ENCODE results near the gene MMP15.
"Not testable (repeated sequence)": the region's sequence is repeated elsewhere in the genome, so short reads cannot be mapped to it uniquely, and the experiment has no call there.

Gene MMP15

DNA sequence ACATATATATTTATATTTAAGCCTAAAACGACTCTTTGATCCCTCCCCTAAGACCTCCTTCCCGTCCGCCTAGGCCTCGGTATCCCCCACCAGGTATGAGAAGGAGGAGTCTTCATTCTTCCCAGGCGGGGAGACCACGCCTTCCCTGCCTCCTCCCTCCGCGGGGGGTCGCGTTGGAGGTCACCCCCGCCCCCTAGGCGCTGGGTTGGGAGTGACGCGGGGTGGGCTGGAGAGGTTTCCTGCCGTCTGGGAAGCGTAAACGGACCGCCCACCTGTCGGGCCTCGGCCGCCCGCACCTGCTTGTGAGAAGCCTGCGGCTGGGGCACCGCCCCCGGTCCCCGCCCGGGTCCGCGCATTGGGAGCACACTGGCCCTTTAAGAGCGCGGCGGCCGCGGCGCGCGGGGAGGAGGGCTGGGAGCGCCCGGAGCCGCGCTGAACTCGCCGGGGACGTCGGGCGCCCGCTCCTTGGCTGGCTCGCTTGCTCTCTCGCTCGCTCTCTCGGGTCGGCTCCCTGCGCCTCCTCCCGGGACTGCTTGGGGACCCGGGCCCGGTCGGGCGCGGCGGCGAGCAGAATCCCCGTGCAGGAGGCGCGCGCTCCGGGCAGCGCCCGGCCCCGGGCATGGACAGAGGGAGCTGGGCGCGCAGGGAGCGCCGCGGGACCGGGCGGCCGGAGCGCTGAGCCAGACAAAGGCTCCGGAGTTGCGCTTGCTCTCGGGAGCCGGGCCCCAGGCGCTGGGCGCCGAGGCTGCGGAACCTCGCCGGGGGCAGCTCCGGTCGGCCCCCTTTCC is at the start of gene MMP15:
MMP15 (plus strand) TSS at position 404 of the 788 bp plus-strand sequence. CDS start 597 bp downstream, outside the sequence.
- DNase-seq (ENCODE audit: low read depth in 1 of 2, low spot score in 1 of 2) = peak; percentile 28 to 61

DNA sequence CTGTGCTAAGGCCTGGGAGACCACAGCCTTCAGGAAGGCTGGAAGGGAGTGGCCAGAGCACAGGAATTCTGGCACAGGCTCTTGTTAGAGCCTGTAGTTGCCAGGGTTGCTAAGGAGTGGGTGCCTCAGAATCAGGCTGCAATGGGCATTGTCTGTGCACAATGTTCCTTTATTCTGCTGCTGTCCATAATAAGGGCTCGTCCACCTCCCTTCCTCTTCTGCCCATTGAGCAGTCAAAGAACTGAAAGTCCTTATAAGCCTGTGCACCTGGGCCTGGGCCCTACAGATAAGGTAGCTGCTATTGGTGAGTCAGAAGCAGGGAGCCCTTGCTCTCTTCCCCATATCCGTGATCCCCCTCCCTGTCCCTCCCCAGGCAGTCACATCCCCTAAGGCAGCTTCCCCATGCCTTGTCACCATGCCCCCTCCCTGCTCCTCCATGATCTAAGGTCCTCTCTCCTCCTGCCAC is 49.2 kb upstream of the MMP15 start:
- no peak for DNase-seq (ENCODE audit: low read depth in 1 of 2, low spot score in 1 of 2)

GRCh38 chr16:57977418-57978069 is 48.0 kb upstream of the MMP15 start:
- no peak for DNase-seq (ENCODE audit: low read depth in 1 of 2, low spot score in 1 of 2)

DNA sequence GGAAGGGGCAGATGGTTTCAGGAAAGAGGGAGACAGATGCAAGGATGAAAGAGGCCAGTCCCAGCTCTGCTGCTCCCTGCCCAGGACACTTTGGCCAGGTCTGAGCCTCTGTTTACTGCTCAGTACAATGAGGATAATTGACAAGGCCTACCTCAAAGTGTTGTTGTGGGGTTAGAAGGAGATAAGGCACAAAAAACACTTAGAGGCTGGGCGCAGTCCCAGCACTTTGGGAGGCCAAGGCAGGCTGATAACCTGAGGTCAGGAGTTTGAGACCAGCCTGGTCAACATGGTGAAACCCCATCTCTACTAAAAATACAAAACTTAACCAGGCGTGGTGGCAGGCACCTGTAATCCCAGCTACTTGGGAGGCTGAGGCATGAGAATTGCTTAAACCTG is 47.5 kb upstream of the MMP15 start:
- not testable (repeated sequence) for DNase-seq (ENCODE audit: low read depth in 1 of 2, low spot score in 1 of 2)

DNA sequence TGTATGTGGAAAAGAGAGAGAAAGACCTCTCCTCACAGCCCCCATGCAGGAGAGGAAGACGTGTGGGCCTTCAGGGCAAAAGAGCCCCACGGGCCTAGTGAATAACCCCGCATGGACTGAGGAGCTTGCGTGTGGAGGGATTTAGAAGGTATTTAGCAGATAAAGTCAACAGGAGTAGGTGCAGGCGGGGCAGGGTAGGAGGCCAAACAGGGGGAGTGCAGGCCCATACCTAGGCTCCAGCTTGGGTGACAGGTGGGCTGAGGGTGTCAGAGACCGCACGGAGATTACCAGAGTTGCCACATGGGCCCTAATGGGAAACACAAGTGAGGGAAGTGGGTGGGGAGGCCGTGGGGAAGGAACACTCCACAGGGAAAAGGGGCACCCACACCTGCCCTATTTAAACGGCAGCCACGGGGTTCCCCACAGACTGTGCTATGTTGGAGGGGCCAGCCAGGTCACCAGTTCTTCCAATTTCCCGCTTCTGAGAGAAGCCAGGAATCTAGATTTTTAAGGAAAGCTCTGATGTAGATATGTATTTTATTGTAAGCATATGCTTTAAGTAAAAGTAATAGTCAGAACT is 46.5 kb upstream of the MMP15 start:
- no peak for DNase-seq (ENCODE audit: low read depth in 1 of 2, low spot score in 1 of 2)

GRCh38 chr16:57981636-57982035 is 43.9 kb upstream of the MMP15 start:
- DNase-seq (ENCODE audit: low read depth in 1 of 2, low spot score in 1 of 2) = no peak

GRCh38 chr16:57982385-57982784 is 43.2 kb upstream of the MMP15 start:
- DNase-seq (ENCODE audit: low read depth in 1 of 2, low spot score in 1 of 2) = no peak

DNA sequence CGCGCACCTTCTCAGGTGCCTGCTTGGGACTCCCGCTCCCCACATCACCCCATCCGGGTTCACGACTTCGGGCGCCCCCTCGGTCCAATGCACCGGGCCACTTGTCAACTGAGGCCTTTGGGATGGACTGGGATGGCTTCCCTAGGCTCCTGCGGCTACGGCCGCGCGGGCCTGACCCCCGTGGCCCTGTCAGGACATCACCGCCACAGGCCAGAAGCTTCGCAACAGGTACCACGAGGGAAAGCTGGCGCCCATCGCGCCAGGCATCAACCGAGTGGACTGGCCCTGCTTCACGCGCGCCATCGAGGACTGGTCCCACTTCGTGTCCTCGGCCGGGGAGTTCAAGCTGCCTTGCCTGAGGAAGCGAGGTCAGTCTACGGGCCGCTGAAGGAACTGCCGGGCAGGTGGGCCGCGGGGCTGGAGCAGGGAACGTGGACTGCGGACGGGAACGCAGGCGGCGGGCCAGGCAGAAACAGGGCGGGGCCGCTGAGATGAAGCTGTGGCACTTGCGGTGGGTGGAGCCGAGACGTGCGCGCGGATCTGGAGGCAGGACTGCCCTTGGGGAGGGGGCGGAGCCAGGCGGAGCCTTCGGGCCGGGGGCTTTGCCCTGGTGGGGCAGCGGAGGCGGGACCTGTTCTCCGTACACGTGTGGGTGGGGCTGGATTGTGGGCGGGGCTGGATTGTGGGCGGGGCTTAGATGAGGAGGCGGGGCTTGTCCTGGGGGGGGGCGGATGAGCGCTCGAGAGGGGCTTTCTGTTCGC is 40.9 kb upstream of the MMP15 start:
- DNase-seq (ENCODE audit: low read depth in 1 of 2, low spot score in 1 of 2) = peak; percentile 81 to 83

DNA sequence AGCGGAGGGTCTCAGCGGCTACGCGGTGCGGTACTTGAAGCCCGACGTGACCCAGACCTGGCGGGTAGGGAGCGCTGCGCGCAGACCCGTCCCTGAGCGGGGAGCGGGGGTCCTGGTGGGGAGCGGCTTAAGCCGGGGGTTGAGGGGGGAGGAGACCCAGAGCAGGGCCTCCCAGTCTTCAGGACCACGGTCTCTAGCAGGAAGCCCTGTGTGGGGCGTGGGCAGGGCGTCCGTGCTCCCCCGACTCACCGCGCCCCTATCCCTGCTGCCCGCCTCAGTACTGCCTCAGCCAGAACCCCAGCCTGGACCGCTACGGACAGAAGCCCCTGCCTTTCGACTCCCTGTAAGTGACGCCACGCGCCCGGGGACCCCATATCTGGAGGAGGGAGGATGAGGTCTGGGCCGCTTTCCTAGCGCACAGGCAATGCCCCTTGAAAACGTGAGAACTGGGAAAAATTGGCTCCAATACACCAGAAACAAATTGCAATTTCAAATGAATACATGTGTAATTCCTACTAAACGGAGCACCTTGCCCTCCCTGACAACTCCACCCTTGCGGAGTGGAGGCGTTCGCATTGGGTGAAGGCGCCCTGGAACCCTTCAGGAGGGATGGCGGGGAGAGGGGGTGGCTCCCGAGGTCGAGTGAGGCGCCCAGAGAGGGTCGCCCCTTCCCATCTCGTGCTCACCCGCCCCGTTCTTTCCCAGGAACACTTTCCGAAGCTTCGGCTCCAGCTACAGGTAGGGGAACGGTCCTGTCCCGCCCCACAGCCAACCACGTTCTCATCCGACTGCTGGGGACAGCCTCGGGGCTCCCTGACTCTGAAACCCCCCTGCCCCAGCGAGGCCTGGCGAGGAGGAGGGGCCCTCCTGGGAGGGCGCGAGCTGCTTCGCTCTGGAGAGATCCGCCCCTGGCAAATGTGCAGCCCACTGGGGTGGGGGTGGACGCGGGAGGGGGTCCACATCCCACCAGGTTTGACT is 40.1 kb upstream of the MMP15 start:
- peak in 1 of 2 donors; percentile 17 for DNase-seq (ENCODE audit: low read depth in 1 of 2, low spot score in 1 of 2)

GRCh38 chr16:57986196-57986595 is 39.4 kb upstream of the MMP15 start:
- DNase-seq (ENCODE audit: low read depth in 1 of 2, low spot score in 1 of 2) = no peak

GRCh38 chr16:57987441-57988177 is 37.9 kb upstream of the MMP15 start:
- no peak for DNase-seq (ENCODE audit: low read depth in 1 of 2, low spot score in 1 of 2)

DNA sequence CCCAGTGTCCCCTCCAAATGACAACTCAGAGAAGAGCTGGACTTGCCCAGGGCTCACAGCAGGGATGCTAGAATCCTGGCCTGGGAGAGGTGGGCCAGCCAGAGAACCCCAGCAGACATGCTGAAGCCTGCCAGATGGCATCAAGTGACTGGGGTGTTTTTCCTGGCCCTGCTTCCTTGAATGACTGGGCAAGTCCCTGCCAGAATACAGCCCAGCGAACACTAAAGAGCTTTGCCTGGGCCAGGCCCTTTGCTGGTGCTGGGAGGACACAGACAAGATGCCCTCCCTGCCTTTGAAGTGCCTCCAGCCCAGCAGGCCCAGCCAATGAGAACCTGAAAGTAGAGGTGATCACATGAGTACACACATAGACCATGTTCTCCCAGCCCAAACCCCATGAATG is 36.6 kb upstream of the MMP15 start:
- DNase-seq (ENCODE audit: low read depth in 1 of 2, low spot score in 1 of 2) = no peak

GRCh38 chr16:57991551-57992059 is 33.9 kb upstream of the MMP15 start:
- DNase-seq (ENCODE audit: low read depth in 1 of 2, low spot score in 1 of 2) = no peak

DNA sequence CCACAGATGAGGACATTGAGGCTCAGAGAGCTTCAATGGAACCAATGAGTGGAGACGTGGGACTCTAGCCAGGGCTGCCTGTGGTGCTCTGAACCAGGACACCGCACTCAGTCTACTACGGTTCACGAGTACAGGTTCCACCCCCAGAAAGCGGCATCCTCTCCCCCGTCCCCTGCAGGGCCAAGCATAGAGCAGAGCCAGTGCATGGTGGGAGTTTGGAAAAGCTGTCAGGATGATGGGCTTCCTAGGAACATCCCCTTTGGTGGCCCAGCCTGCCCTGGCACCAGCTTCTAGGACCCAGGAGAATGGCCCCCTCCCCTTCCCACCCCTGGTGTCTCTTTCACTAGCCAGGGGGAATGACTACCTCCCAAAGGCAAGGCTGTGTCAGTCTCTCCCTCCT is 33.5 kb upstream of the MMP15 start:
- no peak for DNase-seq (ENCODE audit: low read depth in 1 of 2, low spot score in 1 of 2)

GRCh38 chr16:57993438-57993837 is 32.1 kb upstream of the MMP15 start:
- no peak for DNase-seq (ENCODE audit: low read depth in 1 of 2, low spot score in 1 of 2)

DNA sequence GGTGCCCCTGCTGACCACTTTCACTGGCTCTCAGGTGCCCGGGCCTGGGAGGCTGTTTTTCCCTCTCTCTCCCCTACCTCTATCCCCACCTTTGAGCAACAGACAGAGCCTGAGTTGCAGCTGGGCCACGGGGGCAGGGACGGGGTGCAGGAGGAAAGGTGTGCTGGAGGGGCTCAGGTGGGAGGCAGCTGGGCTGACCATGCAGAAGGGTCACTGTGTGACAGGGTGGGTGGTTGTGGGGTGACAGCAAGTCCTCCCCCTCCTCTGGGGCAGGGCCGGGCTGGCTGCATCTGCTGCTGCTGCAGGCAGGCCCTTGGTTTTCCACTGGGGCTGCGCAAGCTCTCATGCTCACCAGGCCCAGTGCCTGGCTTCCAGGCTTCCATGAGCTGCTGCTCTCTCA is 31.7 kb upstream of the MMP15 start:
- no peak for DNase-seq (ENCODE audit: low read depth in 1 of 2, low spot score in 1 of 2)

GRCh38 chr16:57994361-57994760 is 31.2 kb upstream of the MMP15 start:
- no peak for DNase-seq (ENCODE audit: low read depth in 1 of 2, low spot score in 1 of 2)

GRCh38 chr16:57994778-57995177 is 30.8 kb upstream of the MMP15 start:
- DNase-seq (ENCODE audit: low read depth in 1 of 2, low spot score in 1 of 2) = no peak

DNA sequence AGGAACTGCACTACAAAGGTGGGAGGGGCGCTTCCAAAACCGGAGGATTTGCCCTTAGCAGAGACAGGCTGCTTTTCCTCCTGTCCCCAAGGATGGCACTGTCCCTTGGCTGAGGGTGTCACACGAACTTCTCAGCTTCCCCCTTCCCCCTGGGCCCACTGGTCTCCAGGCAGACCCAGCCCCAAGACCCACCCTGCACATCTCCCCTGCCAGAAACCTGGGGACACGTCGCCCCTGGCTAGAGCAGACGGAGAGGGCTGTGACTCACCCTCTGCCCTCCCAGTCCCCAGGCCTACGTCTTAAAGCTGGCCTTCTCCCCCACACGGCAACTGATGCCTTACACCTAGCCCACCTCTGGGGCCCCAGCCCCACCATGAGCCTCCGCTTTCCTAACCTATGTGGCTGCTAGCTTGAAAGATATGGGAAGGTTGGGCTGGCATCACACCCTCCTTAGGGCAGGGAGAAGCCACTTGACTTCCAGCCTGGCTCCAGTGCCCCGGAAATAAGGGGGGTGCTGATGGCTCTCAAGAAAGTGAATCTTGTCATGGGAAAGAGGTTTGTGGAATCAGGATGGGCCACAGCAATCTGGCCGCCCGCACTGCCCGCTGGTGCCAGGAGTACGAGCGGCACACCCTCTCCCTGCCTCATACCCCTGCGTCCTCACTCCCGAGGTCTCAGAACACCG is 29.7 kb upstream of the MMP15 start:
- DNase-seq (ENCODE audit: low read depth in 1 of 2, low spot score in 1 of 2) = no peak
